AG09319 (cell line): ENCODE measurements around the gene EPS8L3.
"Not testable (repeated sequence)": the region's sequence is repeated elsewhere in the genome, so short reads cannot be mapped to it uniquely, and the experiment has no call there.

Experiments used
- DNase-seq: peaks from one replicate; pipeline ENCODE4 v3.0.0-alpha.2; 2010; ENCODE audit warnings: low read depth; ENCODE audit errors: extremely low read depth
- CTCF ChIP-seq: IDR thresholded peaks from 2 replicates; pipeline ENCODE4 v1.5.1; 2011; ENCODE audit warnings: low read depth, mild to moderate bottlenecking, inconsistent platforms, low read length, moderate library complexity

The EPS8L3 gene

GRCh38 chr1:109716121-109716520 lies 47.6 kb downstream of the EPS8L3 start:
- no peak for DNase-seq
- TF ChIP-seq CTCF, result no peak

GRCh38 chr1:109714661-109715372 lies 48.9 kb downstream of the EPS8L3 start:
- TF ChIP-seq CTCF, result no peak
- DNase-seq, result no peak

- no peak for DNase-seq
- TF ChIP-seq CTCF, result no peak
Observed at GRCh38 chr1:109713636-109714035, 50.1 kb downstream of the EPS8L3 start.

- DNase-seq, result no peak
- no peak for TF ChIP-seq CTCF
Observed at GRCh38 chr1:109712321-109712864, 51.3 kb downstream of the EPS8L3 start.

GRCh38 chr1:109711593-109712320 lies 52.0 kb downstream of the EPS8L3 start, which contains the start of gene GSTM5:
Gene GSTM5, plus strand, starts transcription at chr1:109712251. Its CDS starts 62 bp downstream, at chr1:109712313.
- not testable (repeated sequence) for DNase-seq

- not testable (repeated sequence) for DNase-seq
Observed at GRCh38 chr1:109709822-109710221, 53.9 kb downstream of the EPS8L3 start.

GRCh38 chr1:109708949-109709348 lies 54.8 kb downstream of the EPS8L3 start:
- DNase-seq, result not testable (repeated sequence)

GRCh38 chr1:109705411-109705810 lies 58.3 kb downstream of the EPS8L3 start:
- TF ChIP-seq CTCF, result no peak
- DNase-seq, result no peak
